Measurements from ENCODE around the gene SLC39A10. TPM values are rescaled to one million over a fixed set of nuclear protein-coding genes. Genes with fewer than 3 reads are reported as not detected.

SLC39A10 gene
- polyA plus RNA-seq, 3 donors from 2014 or later = 10.2 to 18.9 (median 17.5) TPM

DNA sequence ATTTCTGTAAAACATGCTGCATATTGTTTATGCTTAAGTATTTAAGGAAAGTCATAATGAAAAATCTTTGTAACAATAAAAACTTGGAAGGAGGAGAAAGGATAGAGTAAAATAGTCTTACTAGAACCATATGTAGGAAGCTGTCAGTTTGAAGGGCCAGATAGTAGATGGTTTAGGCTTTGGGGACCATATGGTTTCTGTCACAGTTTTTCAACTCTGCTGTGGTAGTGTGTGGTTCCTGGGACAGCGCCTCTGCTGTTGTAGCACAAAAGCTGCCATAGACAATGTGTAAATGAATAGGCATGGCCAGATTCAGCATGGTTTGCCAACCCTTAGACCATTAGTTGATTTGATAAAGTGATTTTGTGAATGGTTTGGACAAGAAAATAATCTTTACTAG lies 75.5 kb downstream of the SLC39A10 start:
- H3K27ac Mint-ChIP-seq = peak overlapping the region in 1 of 6 donors; percentile 31
- H3K4me1 Mint-ChIP-seq = peaks cover 4 to 38% of the 10 kb centered on the region in 2 donors
- no peaks in the 10 kb centered on the region for H3K27me3 Mint-ChIP-seq (ENCODE audit: low read depth in 3 of 3)
- no peak overlapping the region for H3K4me3 Mint-ChIP-seq
- peaks cover 42 to 54% (median 53%) of the 10 kb centered on the region in 3 donors for H3K36me3 Mint-ChIP-seq
- no peak for DNase-seq
- H3K9me3 Mint-ChIP-seq = no peaks in the 10 kb centered on the region

DNA sequence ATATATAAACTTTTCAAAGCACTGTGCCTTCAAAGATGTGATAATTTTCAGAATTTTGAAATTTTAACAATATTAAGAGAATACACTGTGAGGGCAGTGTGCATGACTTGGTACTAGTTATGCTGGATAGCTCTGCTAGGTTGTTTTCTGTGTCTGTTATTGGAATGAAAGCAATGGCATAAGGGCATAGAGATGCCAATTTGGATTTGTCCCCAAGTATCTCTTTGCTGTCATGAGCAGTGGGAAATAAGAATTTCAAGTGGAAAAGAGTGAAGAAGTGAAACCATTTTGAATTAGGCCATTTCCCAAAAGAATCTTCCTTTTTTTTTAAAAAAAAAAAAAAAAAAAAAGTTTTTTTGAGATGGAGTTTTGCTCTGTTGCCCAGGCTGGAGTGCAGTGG lies 76.8 kb downstream of the SLC39A10 start:
- Mint-ChIP-seq H3K36me3 (peaks cover 44 to 62% (median 62%) of the 10 kb centered on the region in 3 donors), H3K9me3 (no peaks in the 10 kb centered on the region), H3K4me3 (no peak overlapping the region), H3K4me1 (peaks cover 4 to 38% of the 10 kb centered on the region in 2 donors), H3K27me3 (ENCODE audit: low read depth in 3 of 3) (no peaks in the 10 kb centered on the region), H3K27ac (no peak overlapping the region)
- DNase-seq = no peak

DNA sequence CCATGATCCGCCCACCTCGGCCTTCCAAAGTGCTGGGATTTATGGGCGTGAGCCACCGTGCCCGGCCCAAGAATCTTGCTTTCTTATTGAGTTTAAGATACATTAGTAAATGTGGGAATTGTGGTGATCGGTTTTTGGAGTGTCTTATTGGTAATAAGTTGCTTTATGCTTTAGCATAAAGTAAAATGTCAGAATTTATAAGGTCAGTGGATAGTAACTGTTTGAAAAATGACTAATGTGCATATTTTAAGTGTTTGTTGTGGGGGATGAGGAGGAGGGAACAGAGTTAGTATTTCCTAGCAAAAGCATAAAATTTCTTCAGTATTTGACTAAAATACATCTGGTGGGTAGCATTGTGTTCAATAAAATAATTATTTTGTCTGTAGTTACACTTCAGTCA lies 77.4 kb downstream of the SLC39A10 start:
- Mint-ChIP-seq H3K4me1 (peaks cover 4 to 35% of the 10 kb centered on the region in 2 donors), H3K36me3 (peaks cover 42 to 64% (median 59%) of the 10 kb centered on the region in 3 donors), H3K9me3 (no peaks in the 10 kb centered on the region), H3K27me3 (ENCODE audit: low read depth in 3 of 3) (no peaks in the 10 kb centered on the region), H3K4me3 (no peak overlapping the region), H3K27ac (no peak overlapping the region)
- DNase-seq = no peak

DNA sequence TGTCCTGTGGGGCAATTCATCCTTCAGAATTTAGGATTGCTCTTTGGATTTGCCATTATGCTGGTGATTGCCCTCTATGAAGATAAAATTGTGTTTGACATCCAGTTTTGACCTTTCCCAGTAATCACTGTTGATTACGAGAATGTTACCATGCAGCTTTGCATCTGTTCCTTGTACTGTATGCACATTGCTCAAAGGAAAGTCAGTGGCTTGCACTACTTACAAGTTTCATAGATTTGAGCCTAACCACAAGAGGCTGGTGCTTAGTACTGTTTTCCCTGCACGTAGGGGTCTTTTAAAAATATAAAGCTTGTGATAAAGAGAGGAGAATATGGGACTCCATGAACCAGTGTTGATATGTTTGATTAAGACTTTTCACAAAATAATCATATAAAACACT lies 77.9 kb downstream of the SLC39A10 start:
- Mint-ChIP-seq H3K27me3 (ENCODE audit: low read depth in 3 of 3) (no peaks in the 10 kb centered on the region), H3K9me3 (no peaks in the 10 kb centered on the region), H3K27ac (no peak overlapping the region), H3K36me3 (peaks cover 37 to 65% (median 55%) of the 10 kb centered on the region in 3 donors), H3K4me3 (no peak overlapping the region), H3K4me1 (peaks cover 4 to 31% of the 10 kb centered on the region in 2 donors)
- no peak for DNase-seq

DNA sequence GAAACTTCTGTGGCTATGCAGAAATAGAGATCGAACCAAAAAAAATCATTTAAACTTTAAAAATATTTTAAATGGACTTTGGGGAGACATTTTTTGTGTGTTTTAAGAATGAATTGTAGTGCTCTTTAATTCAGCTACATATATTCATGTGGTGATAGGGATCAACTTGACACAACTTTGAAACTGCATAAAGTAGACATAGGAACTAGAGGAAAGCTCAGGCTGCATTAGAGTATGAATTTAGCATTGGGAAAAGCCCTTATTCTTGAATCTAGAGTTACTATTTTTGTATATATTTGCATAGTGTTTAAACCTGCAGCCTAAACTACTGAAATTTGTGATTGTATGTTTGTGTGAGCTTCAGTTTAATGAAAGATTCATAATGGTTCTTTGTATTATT lies 78.3 kb downstream of the SLC39A10 start:
- Mint-ChIP-seq H3K4me1 (peaks cover 4 to 28% of the 10 kb centered on the region in 2 donors), H3K4me3 (no peak overlapping the region), H3K27me3 (ENCODE audit: low read depth in 3 of 3) (no peaks in the 10 kb centered on the region), H3K27ac (no peak overlapping the region), H3K36me3 (peaks cover 37 to 65% (median 51%) of the 10 kb centered on the region in 3 donors), H3K9me3 (no peaks in the 10 kb centered on the region)
- DNase-seq = no peak

DNA sequence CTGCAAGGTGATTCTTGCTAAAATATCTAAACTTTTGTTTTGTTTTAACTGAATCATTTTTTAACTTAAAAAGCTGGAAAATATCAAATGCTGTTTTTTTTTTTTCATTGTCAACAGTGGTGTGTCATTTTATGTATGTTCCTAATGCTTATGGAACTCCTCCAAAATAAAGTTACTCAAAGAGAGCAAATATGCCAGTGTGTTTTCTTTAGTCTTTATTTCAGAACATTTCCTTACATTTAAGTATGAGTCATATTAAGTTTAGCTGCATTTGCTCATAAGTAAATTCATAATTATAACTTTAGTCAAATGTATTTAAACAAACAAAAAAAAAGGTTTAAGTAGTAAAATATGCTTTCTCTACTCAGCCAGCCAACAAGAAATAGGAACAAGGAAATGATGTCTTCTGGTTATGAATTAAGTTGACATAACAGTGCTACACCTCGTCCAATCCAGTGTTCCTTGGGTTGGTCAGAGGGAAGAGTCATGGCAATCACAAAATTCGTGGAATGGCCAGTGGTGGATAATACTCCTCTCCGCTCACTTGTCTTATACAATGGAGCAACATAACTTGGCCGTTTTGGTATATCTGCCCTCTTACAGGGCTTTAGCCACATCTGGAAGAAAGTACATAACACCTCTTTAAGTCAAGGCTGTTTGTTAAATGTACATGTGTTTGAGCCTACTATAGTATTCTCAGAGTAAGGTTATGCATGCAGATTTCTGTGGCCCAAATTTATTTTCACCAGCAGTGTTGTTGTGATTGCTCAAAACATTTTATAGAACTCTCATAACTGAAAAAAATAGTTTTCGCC lies 80.7 kb downstream of the SLC39A10 start:
- Mint-ChIP-seq H3K4me3 (no peak overlapping the region), H3K27ac (no peak overlapping the region), H3K36me3 (peaks cover 34 to 63% (median 49%) of the 10 kb centered on the region in 3 donors), H3K27me3 (ENCODE audit: low read depth in 3 of 3) (no peaks in the 10 kb centered on the region), H3K9me3 (no peaks in the 10 kb centered on the region), H3K4me1 (peaks cover 0 to 5% of the 10 kb centered on the region in 2 donors)
- DNase-seq = no peak

DNA sequence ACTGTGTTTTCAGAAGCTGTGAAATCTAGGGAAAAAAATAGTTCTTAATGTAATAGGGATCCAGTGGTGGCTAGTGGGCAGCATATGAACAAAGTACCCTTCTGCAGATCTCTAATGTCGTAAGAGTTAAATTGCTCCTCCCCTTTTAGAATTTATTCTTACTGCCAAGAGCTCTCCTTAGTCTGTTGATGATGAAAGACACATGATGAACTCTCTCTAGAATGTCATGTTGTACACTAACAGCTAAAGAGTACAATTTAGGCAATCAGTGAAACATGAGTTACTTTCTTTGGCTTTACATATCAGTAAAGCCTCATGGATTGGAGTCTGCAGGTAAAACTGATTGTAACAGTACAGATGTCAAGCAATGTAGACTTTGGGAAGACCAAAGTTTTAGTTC lies 84.2 kb downstream of the SLC39A10 start:
- Mint-ChIP-seq H3K36me3 (peaks cover 38 to 63% (median 39%) of the 10 kb centered on the region in 3 donors), H3K4me3 (no peak overlapping the region), H3K4me1 (no peaks in the 10 kb centered on the region), H3K9me3 (peaks cover 3 to 8% (median 5%) of the 10 kb centered on the region in 6 donors), H3K27me3 (ENCODE audit: low read depth in 3 of 3) (no peaks in the 10 kb centered on the region), H3K27ac (no peak overlapping the region)
- no peak for DNase-seq

DNA sequence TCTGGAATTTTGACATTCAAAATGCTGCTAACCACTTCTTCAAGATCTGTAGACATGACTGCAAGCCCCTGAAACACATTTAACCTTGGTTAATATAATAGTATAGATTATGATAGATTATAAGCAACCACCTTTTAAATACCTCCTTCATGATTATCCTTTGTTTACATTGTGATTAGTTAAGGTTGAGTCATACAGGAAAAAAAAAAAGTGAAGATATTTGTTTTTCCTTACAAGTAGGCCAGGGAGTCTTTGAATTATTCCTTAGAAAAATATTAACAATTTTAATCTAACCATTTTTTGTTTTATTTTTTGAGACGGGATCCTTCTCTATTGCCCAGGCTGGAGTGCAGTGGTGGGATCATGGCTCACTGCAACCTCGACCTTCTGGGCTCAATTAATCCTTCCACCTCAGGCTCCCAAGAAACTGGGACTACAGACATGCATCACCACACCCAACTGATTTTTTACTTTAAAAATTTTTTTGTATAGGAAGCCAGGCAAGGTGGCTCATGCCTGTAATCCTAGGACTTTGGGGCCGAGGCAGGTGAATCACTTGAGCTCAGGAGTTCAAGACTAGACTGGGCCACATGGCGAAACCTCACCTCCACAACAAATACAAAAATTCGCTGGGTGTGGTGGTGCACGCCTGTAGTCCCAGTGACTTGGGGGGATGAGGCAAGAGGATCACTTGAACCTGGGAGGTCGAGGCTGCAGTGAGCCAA lies 99.4 kb downstream of the SLC39A10 start:
- Mint-ChIP-seq H3K9me3 (peaks cover 0 to 14% (median 7%) of the 10 kb centered on the region in 6 donors), H3K27ac (no peak overlapping the region), H3K4me3 (no peak overlapping the region)

DNA sequence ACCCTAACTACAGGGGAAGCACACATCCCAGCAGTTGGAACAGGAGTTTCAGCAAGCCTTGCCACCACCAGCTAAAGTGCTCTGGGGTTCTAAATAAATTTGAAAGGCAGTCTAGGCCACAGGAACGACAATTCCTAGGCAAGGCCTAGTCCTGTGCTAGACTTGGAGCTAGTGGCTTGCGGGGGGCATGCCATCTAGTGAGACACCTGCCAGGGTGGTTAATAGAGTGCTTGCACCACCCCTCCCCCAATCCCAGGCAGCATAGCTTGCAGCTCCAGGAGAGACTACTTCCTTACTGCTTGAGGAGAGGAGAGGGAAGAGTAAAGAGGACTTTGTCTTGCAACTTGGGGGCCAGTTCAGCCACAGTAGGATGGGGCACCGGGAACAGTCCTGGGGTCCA lies 101.8 kb downstream of the SLC39A10 start:
- peaks cover 5 to 6% (median 6%) of the 10 kb centered on the region in 3 donors for H3K36me3 Mint-ChIP-seq
- H3K27ac Mint-ChIP-seq = no peak overlapping the region
- H3K4me1 Mint-ChIP-seq = no peaks in the 10 kb centered on the region
- H3K9me3 Mint-ChIP-seq = peaks cover 6 to 37% (median 25%) of the 10 kb centered on the region in 6 donors
- no peak for DNase-seq
- H3K4me3 Mint-ChIP-seq = no peak overlapping the region
- peaks cover 4 to 7% (median 6%) of the 10 kb centered on the region in 3 donors for H3K27me3 Mint-ChIP-seq (ENCODE audit: low read depth in 3 of 3)

More for the DNA sequence above, 99.4 kb downstream of the SLC39A10 start:
- Mint-ChIP-seq H3K4me1 (no peaks in the 10 kb centered on the region), H3K27me3 (ENCODE audit: low read depth in 3 of 3) (peaks cover 2 to 6% (median 4%) of the 10 kb centered on the region in 3 donors), H3K36me3 (peaks cover 0 to 10% (median 3%) of the 10 kb centered on the region in 3 donors)
- DNase-seq = no peak

DNA sequence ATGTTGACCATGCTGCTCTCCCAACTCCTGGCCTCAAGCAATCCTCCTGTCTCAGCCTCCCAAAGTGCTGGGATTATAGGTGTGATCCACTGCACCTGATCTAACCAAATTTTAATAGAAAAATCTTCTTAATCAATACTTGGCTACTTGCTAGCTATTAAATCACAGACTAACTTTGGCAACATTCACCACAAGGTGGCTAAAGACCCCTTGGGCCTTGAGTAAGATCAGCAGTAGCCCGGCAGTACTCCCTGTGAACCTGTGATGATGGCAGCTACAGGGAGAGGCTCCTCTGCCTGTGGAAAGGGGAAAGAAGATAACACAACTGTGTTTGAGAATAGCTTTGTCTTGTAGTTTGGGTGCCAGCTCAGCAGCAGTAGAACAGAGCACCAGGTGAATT lies 102.9 kb downstream of the SLC39A10 start:
- no peak overlapping the region for H3K27ac Mint-ChIP-seq
- H3K36me3 Mint-ChIP-seq = peaks cover 5 to 6% (median 6%) of the 10 kb centered on the region in 3 donors
- H3K9me3 Mint-ChIP-seq = peaks cover 5 to 45% (median 31%) of the 10 kb centered on the region in 6 donors

DNA sequence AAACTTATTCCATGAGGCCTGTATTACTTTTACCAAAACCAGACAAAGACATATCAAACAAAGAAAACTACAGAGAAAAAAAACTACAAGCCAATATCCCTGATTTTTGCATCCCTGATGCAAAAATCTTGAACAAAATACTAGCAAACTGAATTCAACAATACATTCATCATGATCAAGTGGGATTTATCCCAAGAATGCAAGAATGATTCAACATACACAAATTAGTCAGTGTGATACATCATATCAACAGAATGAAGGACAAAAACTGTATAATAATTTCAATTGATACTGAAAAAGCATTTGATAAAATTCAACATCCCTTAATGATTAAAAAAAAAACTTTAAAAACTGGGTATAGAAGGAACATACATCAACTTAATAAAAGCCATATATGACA lies 106.8 kb downstream of the SLC39A10 start:
- no peak for DNase-seq
- peaks cover 5 to 62% (median 40%) of the 10 kb centered on the region in 6 donors for H3K9me3 Mint-ChIP-seq
- peaks cover 0 to 10% (median 10%) of the 10 kb centered on the region in 3 donors for H3K36me3 Mint-ChIP-seq
- no peaks in the 10 kb centered on the region for H3K4me1 Mint-ChIP-seq
- peaks cover 0 to 7% (median 4%) of the 10 kb centered on the region in 3 donors for H3K27me3 Mint-ChIP-seq (ENCODE audit: low read depth in 3 of 3)
- H3K4me3 Mint-ChIP-seq = no peak overlapping the region
- H3K27ac Mint-ChIP-seq = no peak overlapping the region

More for the DNA sequence above, 102.9 kb downstream of the SLC39A10 start:
- H3K27me3 Mint-ChIP-seq (ENCODE audit: low read depth in 3 of 3) = peaks cover 4 to 7% (median 6%) of the 10 kb centered on the region in 3 donors
- no peak for DNase-seq
- H3K4me3 Mint-ChIP-seq = no peak overlapping the region
- H3K4me1 Mint-ChIP-seq = no peaks in the 10 kb centered on the region

DNA sequence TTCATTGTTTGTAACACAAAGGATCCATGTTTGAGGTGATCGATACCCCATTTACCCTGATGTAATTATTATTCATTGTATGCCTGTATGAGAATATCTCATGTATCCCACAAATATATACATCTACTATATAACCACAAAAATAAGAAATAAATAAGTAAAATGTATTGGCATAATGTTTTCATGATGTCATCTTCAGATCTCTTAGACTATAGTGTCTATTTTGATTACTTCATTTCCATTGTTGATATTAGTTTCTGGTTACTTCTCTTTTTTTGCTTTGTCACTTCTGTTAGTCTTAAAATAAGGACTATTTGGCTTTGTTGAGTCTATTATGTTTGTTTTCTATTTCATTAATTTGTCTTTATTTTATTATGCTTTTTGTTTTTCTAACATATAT lies 109.7 kb downstream of the SLC39A10 start:
- Mint-ChIP-seq H3K36me3 (peaks cover 0 to 10% (median 10%) of the 10 kb centered on the region in 3 donors), H3K4me1 (no peaks in the 10 kb centered on the region), H3K9me3 (peaks cover 2 to 46% (median 36%) of the 10 kb centered on the region in 6 donors), H3K27ac (no peak overlapping the region), H3K4me3 (no peak overlapping the region), H3K27me3 (ENCODE audit: low read depth in 3 of 3) (peaks cover 0 to 7% (median 0%) of the 10 kb centered on the region in 3 donors)
- DNase-seq = no peak

DNA sequence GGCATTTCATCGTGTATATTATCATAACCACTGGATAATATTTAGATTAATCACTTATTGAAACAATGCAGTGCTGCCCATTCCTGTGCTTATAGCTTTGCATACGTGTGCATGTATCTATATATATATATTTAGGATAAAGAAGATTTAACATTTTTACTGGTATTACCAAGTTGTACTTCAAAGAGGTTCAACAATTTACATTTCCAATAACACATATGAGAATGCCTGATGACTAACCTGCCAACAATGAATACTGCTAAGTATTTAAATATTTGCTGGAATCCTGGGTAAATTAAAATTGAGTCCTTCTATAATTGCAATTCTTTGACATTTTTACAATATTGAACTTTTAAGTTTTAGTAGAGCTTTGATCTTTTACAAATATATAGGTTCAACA lies 111.4 kb downstream of the SLC39A10 start:
- Mint-ChIP-seq H3K9me3 (peaks cover 2 to 29% (median 20%) of the 10 kb centered on the region in 6 donors), H3K36me3 (peaks cover 0 to 7% (median 5%) of the 10 kb centered on the region in 3 donors), H3K27ac (no peak overlapping the region), H3K4me1 (no peaks in the 10 kb centered on the region), H3K4me3 (no peak overlapping the region), H3K27me3 (ENCODE audit: low read depth in 3 of 3) (peaks cover 0 to 3% (median 1%) of the 10 kb centered on the region in 3 donors)
- no peak for DNase-seq

DNA sequence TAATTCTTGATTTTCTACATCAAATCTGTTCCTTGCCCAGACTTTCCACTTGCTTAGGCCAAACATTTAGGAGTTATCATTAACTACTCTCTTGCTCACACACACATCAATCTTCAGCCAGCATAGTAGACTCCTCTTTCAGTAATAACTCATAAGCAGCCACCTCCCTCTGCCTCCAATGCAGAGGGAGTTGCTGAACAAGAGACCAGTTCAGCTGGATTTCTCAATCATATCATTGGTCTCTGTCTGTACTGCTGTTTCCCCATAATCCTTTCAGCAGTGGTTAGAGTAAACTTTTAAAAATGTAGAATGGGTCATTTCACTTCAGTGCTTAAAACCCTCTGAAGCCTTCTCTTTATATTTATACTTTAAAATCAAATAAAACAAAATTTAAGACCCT lies 112.9 kb downstream of the SLC39A10 start:
- no peak overlapping the region for H3K27ac Mint-ChIP-seq
- no peaks in the 10 kb centered on the region for H3K4me1 Mint-ChIP-seq
- H3K9me3 Mint-ChIP-seq = peaks cover 0 to 16% (median 9%) of the 10 kb centered on the region in 6 donors
- H3K36me3 Mint-ChIP-seq = peaks cover 0 to 7% (median 5%) of the 10 kb centered on the region in 3 donors
- H3K4me3 Mint-ChIP-seq = no peak overlapping the region
- H3K27me3 Mint-ChIP-seq (ENCODE audit: low read depth in 3 of 3) = peaks cover 0 to 3% (median 1%) of the 10 kb centered on the region in 3 donors
- DNase-seq = no peak

Measured in immature natural killer cell (primary cell).